HCT116 (cell line): ENCODE data around the gene PIGP. TPM values are rescaled to one million over a fixed set of nuclear protein-coding genes. Genes with fewer than 3 reads are reported as not detected.

Source experiments
- ATAC-seq: fragments of 200-7000 bp; cut with Tn5 transposase; 2 replicates; pipeline ENCODE4 v1.9.1; 2020; ENCODE audit warnings: mild to moderate bottlenecking, moderate library complexity
- BruUV-seq: library from RNA; stranded (reverse); fragments of 400-500 nt; replicated peaks from 2 replicates; lab custom pipeline; 2021; lab: Mats Ljungman, UMichigan
- CTCF ChIA-PET: fragments of 300-600 bp; sonication (Branson Sonifier 250); formaldehyde crosslinking; loops from one replicate; lab custom pipeline; 2021; ENCODE audit warnings: antibody characterized with exemption; lab: Charles Lee
- POLR2A ChIA-PET: fragments of 300-600, 350-600 bp; sonication (Branson Sonifier 250); formaldehyde crosslinking; loops from one replicate; lab custom pipeline; 2021; ENCODE audit warnings: antibody characterized with exemption; lab: Charles Lee
- RAD21 ChIA-PET, 2 experiments: fragments of 300-600 bp; sonication (Branson Sonifier 250); formaldehyde crosslinking; loops; one replicate each; lab custom pipeline; 2023; ENCODE audit warnings: low total read pairs in 2 of 2; ENCODE audit not compliant: uncharacterized antibody in 2 of 2, unreplicated experiment in 2 of 2, low non-redundant PET in 1 of 2; lab: Charles Lee
- DNase-seq: peaks from one replicate; pipeline ENCODE4 v3.0.0-alpha.2; 2010; ENCODE audit warnings: low read depth, low spot score
- H2AFZ ChIP-seq: fragments of 200-600 bp; shearing (Covaris generic), sonication (generic); 2 replicates; pipeline ENCODE4 v1.6.1; 2017; ENCODE audit warnings: low read depth, mixed run types, mixed read lengths, antibody characterized with exemption, low read length; ENCODE audit not compliant: poor library complexity, severe bottlenecking
- H3K27ac ChIP-seq: 2 replicates; pipeline ENCODE4 v1.5.1; 2012; ENCODE audit warnings: low read depth, low read length
- H3K27me3 ChIP-seq: fragments of 200-600 bp; sonication (generic); 2 replicates; pipeline ENCODE4 v1.6.1; 2016; ENCODE audit warnings: mixed run types, low read length, mixed read lengths; ENCODE audit not compliant: insufficient read depth
- H3K36me3 ChIP-seq, 2 experiments: fragments of 200-500 bp in 1 of 2; fragments of 200-600 bp in 1 of 2; sonication (Bioruptor generic) in 1 of 2; sonication (generic) in 1 of 2; 2 replicates each; pipeline versions ENCODE4 v1.5.1 to v1.6.1; 2014 to 2016; ENCODE audit warnings: low read length in 2 of 2, inconsistent platforms in 1 of 2, mixed read lengths in 1 of 2, mixed run types in 1 of 2; ENCODE audit not compliant: insufficient read depth in 2 of 2, control insufficient read depth in 1 of 2
- H3K4me1 ChIP-seq, 2 experiments: fragments of 200-600 bp in 1 of 2; sonication (generic) in 1 of 2; 2 replicates each; pipeline versions ENCODE4 v1.5.1 to v1.6.1; 2012 to 2017; ENCODE audit warnings: low read length in 2 of 2, inconsistent platforms in 1 of 2, mild to moderate bottlenecking in 1 of 2, mixed read lengths in 1 of 2, mixed run types in 1 of 2, moderate library complexity in 1 of 2; ENCODE audit not compliant: insufficient read depth in 2 of 2, control insufficient read depth in 1 of 2
- H3K4me2 ChIP-seq: fragments of 200-600 bp; sonication (generic); 2 replicates; pipeline ENCODE4 v1.6.1; 2017; ENCODE audit warnings: mixed run types, low read length, mixed read lengths
- H3K4me3 ChIP-seq, 2 experiments: fragments of 200-600 bp in 1 of 2; sonication (generic) in 1 of 2; replicated peaks in 1 of 2; 2 replicates each; pipeline ENCODE4 v1.5.1; 2011 to 2016; ENCODE audit warnings: low read length in 2 of 2, control low read depth in 1 of 2, low read depth in 1 of 2, mild to moderate bottlenecking in 1 of 2, mixed read lengths in 1 of 2, mixed run types in 1 of 2
- H3K79me2 ChIP-seq: fragments of 200-600 bp; sonication (generic); 2 replicates; pipeline ENCODE4 v1.6.1; 2017; ENCODE audit warnings: mild to moderate bottlenecking, mixed run types, low read length, moderate library complexity, mixed read lengths; ENCODE audit not compliant: insufficient read depth
- H3K9ac ChIP-seq: fragments of 200-600 bp; sonication (generic); 2 replicates; pipeline ENCODE4 v1.6.1; 2016; ENCODE audit warnings: low read length, mixed read lengths
- H3K9me2 ChIP-seq: fragments of 200-600 bp; sonication (generic), shearing (Covaris generic); 2 replicates; pipeline ENCODE4 v1.6.1; 2017; ENCODE audit warnings: mixed run types, mild to moderate bottlenecking, moderate library complexity; ENCODE audit not compliant: insufficient read depth
- H3K9me3 ChIP-seq, 2 experiments: fragments of 200-500 bp in 1 of 2; fragments of 200-600 bp in 1 of 2; sonication (Bioruptor generic) in 1 of 2; sonication (generic) in 1 of 2; 2 replicates each; pipeline ENCODE4 v1.6.1; 2014 to 2017; ENCODE audit warnings: low read length in 2 of 2, mixed read lengths in 2 of 2, inconsistent platforms in 1 of 2, low read depth in 1 of 2, mild to moderate bottlenecking in 1 of 2, mixed run types in 1 of 2, moderate library complexity in 1 of 2; ENCODE audit not compliant: control insufficient read depth in 1 of 2, insufficient read depth in 1 of 2
- H4K20me1 ChIP-seq: fragments of 200-600 bp; sonication (generic), shearing (Covaris generic); 2 replicates; pipeline ENCODE4 v1.6.1; 2017; ENCODE audit warnings: mixed run types, mild to moderate bottlenecking, moderate library complexity; ENCODE audit not compliant: insufficient read depth
- CTCF ChIP-seq, 3 experiments: fragments of 200-600 bp in 1 of 3; sonication (generic) in 1 of 3; IDR thresholded peaks in 2 of 3; conservative IDR thresholded peaks in 1 of 3; 2 replicates each; pipeline ENCODE4 v1.5.1; 2012 to 2017; ENCODE audit warnings: low read depth in 2 of 3, low read length in 2 of 3, antibody characterized with exemption in 1 of 3, borderline replicate concordance in 1 of 3, control low read depth in 1 of 3, mild to moderate bottlenecking in 1 of 3, mixed read lengths in 1 of 3, mixed run types in 1 of 3, moderate library complexity in 1 of 3; ENCODE audit not compliant: insufficient read depth in 1 of 3
- EGR1 ChIP-seq: IDR thresholded peaks from 2 replicates; pipeline ENCODE4 v1.6.1; 2012; ENCODE audit warnings: low read depth
- ELF1 ChIP-seq: IDR thresholded peaks from 2 replicates; pipeline ENCODE4 v1.6.1; 2012; ENCODE audit warnings: low read depth, borderline replicate concordance
- EZH2 ChIP-seq: fragments of 200-600 bp; sonication (generic); IDR thresholded peaks from 2 replicates; pipeline ENCODE4 v1.6.1; 2017; ENCODE audit warnings: antibody characterized with exemption, mixed run types
- FOSL1 ChIP-seq: IDR thresholded peaks from 2 replicates; pipeline ENCODE4 v1.6.1; 2012; ENCODE audit warnings: low read depth
- JUND ChIP-seq: IDR thresholded peaks from 2 replicates; pipeline ENCODE4 v1.6.1; 2012
- RAD21 ChIP-seq: IDR thresholded peaks from 2 replicates; pipeline ENCODE4 v1.6.1; 2012; ENCODE audit warnings: low read depth, mild to moderate bottlenecking
- REST ChIP-seq: IDR thresholded peaks from 2 replicates; pipeline ENCODE4 v1.6.1; 2012; ENCODE audit warnings: low read depth
- SIN3A ChIP-seq: IDR thresholded peaks from 2 replicates; pipeline ENCODE4 v1.6.1; 2012; ENCODE audit warnings: low read depth
- SP1 ChIP-seq: IDR thresholded peaks from 2 replicates; pipeline ENCODE4 v1.6.1; 2012; ENCODE audit warnings: low read depth
- ZFX ChIP-seq: fragments of 450-650 bp; IDR thresholded peaks from 2 replicates; pipeline ENCODE4 v1.6.1; 2017
- intact Hi-C: fragments of 100-400 bp; cut with micrococcal nuclease; formaldehyde crosslinking; loops from 2 replicates; pipeline ENCODE4 v1.10.0; 2022
- total RNA-seq: library from RNA; stranded (reverse); gene quantifications from one replicate; pipeline ENCODE4 v1.2.1, GENCODE V29; 2021; ENCODE audit not compliant: unreplicated experiment

PIGP gene
- total RNA-seq, 1 experiment from 2014 or later: 23.5 TPM

- no TSS peak for BruUV-seq
- H3K9me3 ChIP-seq: no peaks in the 10 kb centered on the region
- H3K4me3 ChIP-seq: no peak overlapping the region
- no peaks in the 10 kb centered on the region for H3K27me3 ChIP-seq
- TF ChIP-seq REST (no peak), ZFX (no peak), FOSL1 (no peak), SP1 (no peak), ELF1 (no peak), SIN3A (no peak), JUND (no peak), EZH2 (no peak), EGR1 (no peak), RAD21 (no peak), CTCF (IDR thresholded peaks at IDR 0.05 in 2 of 3, conservative IDR thresholded peaks at IDR 0.05 in 1 of 3; ENCODE audit: borderline replicate concordance in 1 of 3, insufficient read depth in 1 of 3, low read depth in 2 of 3, low read length in 2 of 3) (no peak)
- H3K36me3 ChIP-seq: peaks cover 17 to 23% of the 10 kb centered on the region in 2 experiments
- RAD21 ChIA-PET: no interaction called here
- intact Hi-C loops: no loop called here
- no peak overlapping the region for H3K27ac ChIP-seq
- no peaks in the 10 kb centered on the region for H3K4me1 ChIP-seq
- no peak for ATAC-seq
- no peaks in the 10 kb centered on the region for H4K20me1 ChIP-seq
- H3K79me2 ChIP-seq: peaks cover 12% of the 10 kb centered on the region
- no peak overlapping the region for H2AFZ ChIP-seq
- no peak overlapping the region for H3K4me2 ChIP-seq
- DNase-seq: no peak
- POLR2A ChIA-PET: no interaction called here
- H3K9ac ChIP-seq: no peak overlapping the region
- no peaks in the 10 kb centered on the region for H3K9me2 ChIP-seq
- CTCF ChIA-PET: no interaction called here
Observed at GRCh38 chr21:37095821-37096220, 22.9 kb upstream of the PIGP start.
